Measurements from ENCODE around the gene SELENOM. TPM values are rescaled to one million over a fixed set of nuclear protein-coding genes. Genes with fewer than 3 reads are reported as not detected.
"Not testable (repeated sequence)": the region's sequence is repeated elsewhere in the genome, so short reads cannot be mapped to it uniquely, and the experiment has no call there.

The SELENOM gene
- total and polyA plus RNA-seq, 4 donors, result 40.2 to 85.1 (median 46.5) TPM

- H3K27me3 ChIP-seq (ENCODE audit: control insufficient read depth, insufficient read depth, low read length); H3K36me3 ChIP-seq (ENCODE audit: control insufficient read depth, insufficient read depth, low read length): not testable (repeated sequence)
- 80% methylated on average over 1 of the region's 5 CpGs for WGBS (ENCODE audit: insufficient coverage)
Measured at GRCh38 chr22:31073545-31074145, 33.7 kb downstream of the SELENOM start.

GRCh38 chr22:31073125-31073524, 34.2 kb downstream of the SELENOM start:
- 97% methylated on average over 6 of the region's 9 CpGs for WGBS (ENCODE audit: insufficient coverage)
- H3K4me3 ChIP-seq (ENCODE audit: low read depth, low read length); H3K9me3 ChIP-seq (ENCODE audit: control insufficient read depth, insufficient read depth, low read length); H3K4me1 ChIP-seq (ENCODE audit: control insufficient read depth, insufficient read depth, low read length); H3K27ac ChIP-seq (ENCODE audit: low read depth, low read length); H3K27me3 ChIP-seq (ENCODE audit: control insufficient read depth, insufficient read depth, low read length); DNase-seq (ENCODE audit: low read depth in 4 of 6, low spot score in 6 of 6); H3K36me3 ChIP-seq (ENCODE audit: control insufficient read depth, insufficient read depth, low read length): not testable (repeated sequence)

More at GRCh38 chr22:31073545-31074145, 33.7 kb downstream of the SELENOM start:
- not testable (repeated sequence) for H3K4me3 ChIP-seq (ENCODE audit: low read depth, low read length); H3K9me3 ChIP-seq (ENCODE audit: control insufficient read depth, insufficient read depth, low read length); DNase-seq (ENCODE audit: low read depth in 4 of 6, low spot score in 6 of 6); H3K4me1 ChIP-seq (ENCODE audit: control insufficient read depth, insufficient read depth, low read length); H3K27ac ChIP-seq (ENCODE audit: low read depth, low read length)

- H3K36me3 ChIP-seq (ENCODE audit: control insufficient read depth, insufficient read depth, low read length); DNase-seq (ENCODE audit: low read depth in 4 of 6, low spot score in 6 of 6); H3K9me3 ChIP-seq (ENCODE audit: control insufficient read depth, insufficient read depth, low read length); H3K4me3 ChIP-seq (ENCODE audit: low read depth, low read length); H3K27me3 ChIP-seq (ENCODE audit: control insufficient read depth, insufficient read depth, low read length); H3K4me1 ChIP-seq (ENCODE audit: control insufficient read depth, insufficient read depth, low read length); H3K27ac ChIP-seq (ENCODE audit: low read depth, low read length): not testable (repeated sequence)
- WGBS (ENCODE audit: insufficient coverage), result 93% methylated on average over 5 of the region's 6 CpGs
Measured at GRCh38 chr22:31069691-31070314, 37.6 kb downstream of the SELENOM start.

GRCh38 chr22:31068970-31069369, 38.4 kb downstream of the SELENOM start:
- H3K4me1 ChIP-seq (ENCODE audit: control insufficient read depth, insufficient read depth, low read length), result no peaks in the 10 kb centered on the region
- DNase-seq (ENCODE audit: low read depth in 4 of 6, low spot score in 6 of 6), result no peak
- no peaks in the 10 kb centered on the region for H3K27me3 ChIP-seq (ENCODE audit: control insufficient read depth, insufficient read depth, low read length)
- H3K36me3 ChIP-seq (ENCODE audit: control insufficient read depth, insufficient read depth, low read length), result no peaks in the 10 kb centered on the region
- no peak overlapping the region for H3K27ac ChIP-seq (ENCODE audit: low read depth, low read length)
- H3K4me3 ChIP-seq (ENCODE audit: low read depth, low read length), result no peak overlapping the region
- WGBS (ENCODE audit: insufficient coverage), result 39% methylated on average over 4 of the region's 11 CpGs
- no peaks in the 10 kb centered on the region for H3K9me3 ChIP-seq (ENCODE audit: control insufficient read depth, insufficient read depth, low read length)

GRCh38 chr22:31064369-31064768, 43.0 kb downstream of the SELENOM start:
- Histone ChIP-seq H3K36me3 (ENCODE audit: control insufficient read depth, insufficient read depth, low read length) (no peaks in the 10 kb centered on the region), H3K27ac (ENCODE audit: low read depth, low read length) (no peak overlapping the region), H3K27me3 (ENCODE audit: control insufficient read depth, insufficient read depth, low read length) (no peaks in the 10 kb centered on the region), H3K9me3 (ENCODE audit: control insufficient read depth, insufficient read depth, low read length) (no peaks in the 10 kb centered on the region), H3K4me3 (ENCODE audit: low read depth, low read length) (no peak overlapping the region), H3K4me1 (ENCODE audit: control insufficient read depth, insufficient read depth, low read length) (no peaks in the 10 kb centered on the region)
- 80% methylated on average over 1 of the region's 6 CpGs for WGBS (ENCODE audit: insufficient coverage)
- no peak for DNase-seq (ENCODE audit: low read depth in 4 of 6, low spot score in 6 of 6)

- Histone ChIP-seq H3K27me3 (ENCODE audit: control insufficient read depth, insufficient read depth, low read length) (no peaks in the 10 kb centered on the region), H3K36me3 (ENCODE audit: control insufficient read depth, insufficient read depth, low read length) (no peaks in the 10 kb centered on the region), H3K4me1 (ENCODE audit: control insufficient read depth, insufficient read depth, low read length) (no peaks in the 10 kb centered on the region), H3K27ac (ENCODE audit: low read depth, low read length) (no peak overlapping the region), H3K9me3 (ENCODE audit: control insufficient read depth, insufficient read depth, low read length) (no peaks in the 10 kb centered on the region), H3K4me3 (ENCODE audit: low read depth, low read length) (no peak overlapping the region)
- no CpG with 5 or more reads among the region's 2 CpGs for WGBS (ENCODE audit: insufficient coverage)
- no peak for DNase-seq (ENCODE audit: low read depth in 4 of 6, low spot score in 6 of 6)
Measured at GRCh38 chr22:31062566-31063230, 44.7 kb downstream of the SELENOM start.

- H3K27ac ChIP-seq (ENCODE audit: low read depth, low read length); H3K4me3 ChIP-seq (ENCODE audit: low read depth, low read length); H3K27me3 ChIP-seq (ENCODE audit: control insufficient read depth, insufficient read depth, low read length); H3K36me3 ChIP-seq (ENCODE audit: control insufficient read depth, insufficient read depth, low read length); DNase-seq (ENCODE audit: low read depth in 4 of 6, low spot score in 6 of 6); H3K9me3 ChIP-seq (ENCODE audit: control insufficient read depth, insufficient read depth, low read length): not testable (repeated sequence)
- WGBS (ENCODE audit: insufficient coverage), result 60% methylated on average over 6 of the region's 6 CpGs
- peaks cover 11% of the 10 kb centered on the region for H3K4me1 ChIP-seq (ENCODE audit: control insufficient read depth, insufficient read depth, low read length)
Measured at GRCh38 chr22:31059663-31060062, 47.7 kb downstream of the SELENOM start.

GRCh38 chr22:31056986-31057599, 50.3 kb downstream of the SELENOM start:
- Histone ChIP-seq H3K4me1 (ENCODE audit: control insufficient read depth, insufficient read depth, low read length) (peaks cover 11% of the 10 kb centered on the region), H3K9me3 (ENCODE audit: control insufficient read depth, insufficient read depth, low read length) (no peaks in the 10 kb centered on the region), H3K27me3 (ENCODE audit: control insufficient read depth, insufficient read depth, low read length) (no peaks in the 10 kb centered on the region), H3K36me3 (ENCODE audit: control insufficient read depth, insufficient read depth, low read length) (no peaks in the 10 kb centered on the region), H3K27ac (ENCODE audit: low read depth, low read length) (no peak overlapping the region), H3K4me3 (ENCODE audit: low read depth, low read length) (no peak overlapping the region)
- WGBS (ENCODE audit: insufficient coverage), result 43% methylated on average over 4 of the region's 5 CpGs
- no peak for DNase-seq (ENCODE audit: low read depth in 4 of 6, low spot score in 6 of 6)

GRCh38 chr22:31055635-31056159, 51.7 kb downstream of the SELENOM start:
- 18% methylated on average over 10 of the region's 13 CpGs for WGBS (ENCODE audit: insufficient coverage)
- peak overlapping the region; percentile 70 for H3K27ac ChIP-seq (ENCODE audit: low read depth, low read length)
- no peaks in the 10 kb centered on the region for H3K9me3 ChIP-seq (ENCODE audit: control insufficient read depth, insufficient read depth, low read length)
- H3K27me3 ChIP-seq (ENCODE audit: control insufficient read depth, insufficient read depth, low read length), result no peaks in the 10 kb centered on the region
- H3K4me3 ChIP-seq (ENCODE audit: low read depth, low read length), result no peak overlapping the region
- DNase-seq (ENCODE audit: low read depth in 4 of 6, low spot score in 6 of 6), result peak; percentile 31 to 91 (median 59)
- peaks cover 11% of the 10 kb centered on the region for H3K4me1 ChIP-seq (ENCODE audit: control insufficient read depth, insufficient read depth, low read length)
- no peaks in the 10 kb centered on the region for H3K36me3 ChIP-seq (ENCODE audit: control insufficient read depth, insufficient read depth, low read length)
